Liver (tissue), 9 donors: Measurements from ENCODE around the gene ZMYND12. TPM values are rescaled to one million over a fixed set of nuclear protein-coding genes. Genes with fewer than 3 reads are reported as not detected.

Experiments used
- DNase-seq: peaks from one replicate; pipeline ENCODE4 v3.0.0-alpha.2; 2017; ENCODE audit warnings: low spot score
- H3K27ac ChIP-seq, 2 donors: one replicate each; pipeline ENCODE4 v1.7.0; 2013; ENCODE audit warnings: inconsistent platforms in 2 of 2, low read length in 2 of 2, control low read depth in 1 of 2, low read depth in 1 of 2, mild to moderate bottlenecking in 1 of 2
- H3K27me3 ChIP-seq, 4 donors: one replicate each; pipeline versions ENCODE4 v1.6.1 to v1.7.0; 2013; ENCODE audit warnings: low read length in 3 of 4, inconsistent platforms in 1 of 4, mild to moderate bottlenecking in 1 of 4, moderate library complexity in 1 of 4; ENCODE audit not compliant: control insufficient read depth in 4 of 4, insufficient read depth in 4 of 4
- H3K36me3 ChIP-seq, 4 donors: one replicate each; pipeline versions ENCODE4 v1.6.1 to v1.7.0; 2013; ENCODE audit warnings: low read length in 3 of 4, mild to moderate bottlenecking in 3 of 4, low read depth in 1 of 4, moderate library complexity in 1 of 4; ENCODE audit not compliant: control insufficient read depth in 4 of 4, insufficient read depth in 3 of 4
- H3K4me1 ChIP-seq, 4 donors: one replicate each; pipeline versions ENCODE4 v1.6.1 to v1.7.0; 2013; ENCODE audit warnings: low read length in 3 of 4, mild to moderate bottlenecking in 3 of 4, moderate library complexity in 1 of 4; ENCODE audit not compliant: control insufficient read depth in 4 of 4, insufficient read depth in 4 of 4
- H3K4me3 ChIP-seq, 3 donors: one replicate each; pipeline versions ENCODE4 v1.6.1 to v1.7.0; 2013; ENCODE audit warnings: low read length in 3 of 3, control low read depth in 1 of 3, low read depth in 1 of 3, mild to moderate bottlenecking in 1 of 3
- H3K9ac ChIP-seq, 2 donors: one replicate each; pipeline ENCODE4 v1.7.0; 2013; ENCODE audit warnings: low read length in 2 of 2, mild to moderate bottlenecking in 2 of 2, moderate library complexity in 2 of 2, control low read depth in 1 of 2, low read depth in 1 of 2
- H3K9me3 ChIP-seq, 4 donors: one replicate each; pipeline versions ENCODE4 v1.6.1 to v1.7.0; 2013; ENCODE audit warnings: low read length in 3 of 4; ENCODE audit not compliant: control insufficient read depth in 4 of 4
- ATF3 ChIP-seq: IDR thresholded peaks from 2 replicates; pipeline ENCODE4 v1.6.1; 2016; ENCODE audit warnings: antibody characterized with exemption
- CTCF ChIP-seq: fragments of 150-350 bp; IDR thresholded peaks from 2 replicates; pipeline ENCODE4 v1.5.1; 2017; ENCODE audit warnings: improper control_type of control experiment, low read depth, low read length; ENCODE audit not compliant: missing input control
- EGR1 ChIP-seq, 2 donors: IDR thresholded peaks; 2 replicates each; pipeline ENCODE4 v1.6.1; 2016 to 2018; ENCODE audit warnings: antibody characterized with exemption in 2 of 2, low read depth in 2 of 2
- FOXA1 ChIP-seq: IDR thresholded peaks from 2 replicates; pipeline ENCODE4 v1.6.1; 2016; ENCODE audit warnings: antibody characterized with exemption
- FOXA2 ChIP-seq: IDR thresholded peaks from 2 replicates; pipeline ENCODE4 v1.6.1; 2016; ENCODE audit warnings: antibody characterized with exemption
- GABPA ChIP-seq, 2 donors: IDR thresholded peaks in 1 of 2; conservative IDR thresholded peaks in 1 of 2; 2 replicates each; pipeline ENCODE4 v1.6.1; 2016; ENCODE audit warnings: antibody characterized with exemption in 2 of 2, mild to moderate bottlenecking in 1 of 2, moderate library complexity in 1 of 2
- HNF4A ChIP-seq, 2 donors: conservative IDR thresholded peaks; 2 replicates each; pipeline ENCODE4 v1.6.1; 2016; ENCODE audit warnings: antibody characterized with exemption in 2 of 2, mild to moderate bottlenecking in 2 of 2
- HNF4G ChIP-seq: IDR thresholded peaks from 2 replicates; pipeline ENCODE4 v1.6.1; 2016; ENCODE audit warnings: antibody characterized with exemption
- JUND ChIP-seq, 2 donors: IDR thresholded peaks; 2 replicates each; pipeline ENCODE4 v1.6.1; 2016; ENCODE audit warnings: antibody characterized with exemption in 2 of 2
- MAX ChIP-seq: IDR thresholded peaks from 2 replicates; pipeline ENCODE4 v1.6.1; 2016; ENCODE audit warnings: antibody characterized with exemption
- NR2F2 ChIP-seq: IDR thresholded peaks from 2 replicates; pipeline ENCODE4 v1.6.1; 2016; ENCODE audit warnings: antibody characterized with exemption
- RAD21 ChIP-seq, 2 donors: IDR thresholded peaks; 2 replicates each; pipeline ENCODE4 v1.6.1; 2016; ENCODE audit warnings: antibody characterized with exemption in 2 of 2, mild to moderate bottlenecking in 2 of 2
- REST ChIP-seq: IDR thresholded peaks from 2 replicates; pipeline ENCODE4 v1.6.1; 2016; ENCODE audit warnings: antibody characterized with exemption, mild to moderate bottlenecking
- RXRA ChIP-seq, 2 donors: IDR thresholded peaks; 2 replicates each; pipeline ENCODE4 v1.6.1; 2017 to 2018; ENCODE audit warnings: antibody characterized with exemption in 2 of 2, mild to moderate bottlenecking in 1 of 2
- SP1 ChIP-seq: IDR thresholded peaks from 2 replicates; pipeline ENCODE4 v1.6.1; 2018; ENCODE audit warnings: antibody characterized with exemption, mild to moderate bottlenecking
- TAF1 ChIP-seq: conservative IDR thresholded peaks from 2 replicates; pipeline ENCODE4 v1.6.1; 2016; ENCODE audit warnings: antibody characterized with exemption, mild to moderate bottlenecking
- YY1 ChIP-seq: IDR thresholded peaks from 2 replicates; pipeline ENCODE4 v1.6.1; 2016; ENCODE audit warnings: antibody characterized with exemption, mild to moderate bottlenecking
- ZBTB33 ChIP-seq: IDR thresholded peaks from 2 replicates; pipeline ENCODE4 v1.6.1; 2016; ENCODE audit warnings: antibody characterized with exemption
- WGBS: extraction: QIAGEN DNeasy Blood & Tissue Kit; methylation state at CpG from one replicate; pipeline ENCODE4 v1.1.7; 2013; 5-methylcytosine and 5-hydroxymethylcytosine counted together
- polyA plus RNA-seq, 2 donors: library from polyadenylated mRNA; stranded (reverse) in 1 of 2; unstranded in 1 of 2; fragments of 200-250 nt in 1 of 2; fragments of >200 nt in 1 of 2; fragmentation: Nextera tagmentation in 1 of 2; extraction: Ambion mirVana in 1 of 2; gene quantifications; one replicate each; pipeline versions ENCODE4 v1.2.1 to v1.2.3, GENCODE V29; 2013 to 2015
- total RNA-seq, 2 donors: library from RNA; depleted of rRNA; stranded (reverse); fragments of >200 nt; gene quantifications; one replicate each; pipeline ENCODE4 v1.2.3, GENCODE V29; 2014
- donor health status: healthy.
- donor health status: healthy.
- donor health status: healthy.
- donor health status: healthy.
- donor health status: healthy.

The ZMYND12 gene
- total and polyA plus RNA-seq, 4 donors, result 1.3 to 3.0 (median 2.0) TPM

- 94% methylated on average over 6 of the region's 6 CpGs for WGBS
- Histone ChIP-seq H3K9me3 (no peaks in the 10 kb centered on the region), H3K27me3 (no peaks in the 10 kb centered on the region), H3K4me1 (peaks cover 0 to 17% (median 16%) of the 10 kb centered on the region in 4 donors), H3K36me3 (peaks cover 0 to 4% (median 3%) of the 10 kb centered on the region in 4 donors), H3K9ac (no peak overlapping the region), H3K27ac (no peak overlapping the region), H3K4me3 (no peak overlapping the region)
- no peak for DNase-seq
- TF ChIP-seq EGR1 (IDR thresholded peaks at IDR 0.05; ENCODE audit: low read depth in 2 of 2) (no peak), JUND (IDR thresholded peaks at IDR 0.05) (no peak), TAF1 (no peak), GABPA (IDR thresholded peaks at IDR 0.05 in 1 of 2, conservative IDR thresholded peaks at IDR 0.05 in 1 of 2) (no peak), RAD21 (IDR thresholded peaks at IDR 0.05) (no peak), HNF4G (no peak), FOXA1 (no peak), SP1 (no peak), YY1 (no peak), FOXA2 (no peak), MAX (no peak)
These were observed 22.5 kb downstream of the ZMYND12 start for GRCh38 chr1:42433369-42433768.

- 95% methylated on average over 4 of the region's 4 CpGs for WGBS
- H3K27me3 ChIP-seq, result no peaks in the 10 kb centered on the region
- TF ChIP-seq RXRA (IDR thresholded peaks at IDR 0.05) (no peak), FOXA2 (no peak), SP1 (no peak), MAX (no peak), CTCF (no peak), JUND (IDR thresholded peaks at IDR 0.05) (no peak), HNF4A (conservative IDR thresholded peaks at IDR 0.05) (no peak), GABPA (IDR thresholded peaks at IDR 0.05 in 1 of 2, conservative IDR thresholded peaks at IDR 0.05 in 1 of 2) (no peak), HNF4G (no peak), NR2F2 (no peak), ATF3 (no peak), TAF1 (no peak), EGR1 (IDR thresholded peaks at IDR 0.05; ENCODE audit: low read depth in 2 of 2) (no peak), FOXA1 (no peak), ZBTB33 (no peak), RAD21 (IDR thresholded peaks at IDR 0.05) (no peak), YY1 (no peak), REST (no peak)
These were observed 23.1 kb downstream of the ZMYND12 start for GRCh38 chr1:42432714-42433113.

More at GRCh38 chr1:42432714-42433113, 23.1 kb downstream of the ZMYND12 start:
- DNase-seq, result no peak
- H3K9me3 ChIP-seq, result no peaks in the 10 kb centered on the region
- no peak overlapping the region for H3K4me3 ChIP-seq
- H3K27ac ChIP-seq, result no peak overlapping the region
- peaks cover 0 to 17% (median 16%) of the 10 kb centered on the region in 4 donors for H3K4me1 ChIP-seq
- peaks cover 0 to 4% (median 3%) of the 10 kb centered on the region in 4 donors for H3K36me3 ChIP-seq
- no peak overlapping the region for H3K9ac ChIP-seq
